GM19395 (cell line): ENCODE measurements around the gene GVQW3.
A peak's percentile ranks its signal among the peaks of the same experiment; 100 is the strongest.

Experiments used
- ATAC-seq: cut with Tn5 transposase; IDR thresholded peaks from one replicate; pipeline ENCODE4 v1.9.1; 2021; ENCODE audit warnings: mild to moderate bottlenecking, moderate library complexity; ENCODE audit not compliant: unreplicated experiment

The GVQW3 gene

GRCh38 chr11:76444384-76445120 is 63.4 kb downstream of the GVQW3 start, which contains the start of gene EMSY:
Gene EMSY, plus strand, starts transcription at chr11:76445018. Its CDS starts 1,921 bp downstream, at chr11:76446939.
- ATAC-seq: peak; percentile 96

GRCh38 chr11:76445121-76446084 is 64.3 kb downstream of the GVQW3 start:
- ATAC-seq: peak; percentile 26

- no peak for ATAC-seq
Measured at GRCh38 chr11:76448506-76448905, 67.4 kb downstream of the GVQW3 start.

GRCh38 chr11:76453248-76453647 is 72.1 kb downstream of the GVQW3 start:
- no peak for ATAC-seq

GRCh38 chr11:76455331-76455730 is 74.2 kb downstream of the GVQW3 start:
- ATAC-seq: no peak

GRCh38 chr11:76455931-76456330 is 74.8 kb downstream of the GVQW3 start:
- ATAC-seq: no peak

- no peak for ATAC-seq
Measured at GRCh38 chr11:76456571-76456970, 75.4 kb downstream of the GVQW3 start.
